RWPE2 (cell line): Measurements from ENCODE around the gene LIPE.

ENCODE experiments used
- ATAC-seq: fragments of 200-7000 bp; cut with Tn5 transposase; 3 replicates; pipeline ENCODE4 v1.9.1; 2021; ENCODE audit warnings: low read depth
- DNase-seq: peaks from one replicate; pipeline ENCODE4 v3.0.0-alpha.2; 2020; ENCODE audit warnings: low spot score
- H3K27ac ChIP-seq: fragments of 450-650 bp; 2 replicates; pipeline ENCODE4 v1.5.1; 2017; ENCODE audit warnings: mild to moderate bottlenecking; ENCODE audit not compliant: poor library complexity, severe bottlenecking
- H3K27me3 ChIP-seq: fragments of 250-450 bp; sonication (Bioruptor Pico); 2 replicates; pipeline ENCODE4 v1.5.1; 2021; ENCODE audit warnings: mild to moderate bottlenecking, moderate library complexity; ENCODE audit not compliant: insufficient read depth, poor library complexity, severe bottlenecking
- H3K36me3 ChIP-seq: fragments of 250-450 bp; sonication (Bioruptor Pico); 2 replicates; pipeline ENCODE4 v1.5.1; 2020; ENCODE audit warnings: low read depth, mild to moderate bottlenecking, moderate library complexity
- H3K4me1 ChIP-seq: fragments of 250-450 bp; sonication (Bioruptor Pico); 2 replicates; pipeline ENCODE4 v1.5.1; 2021; ENCODE audit warnings: mild to moderate bottlenecking, moderate library complexity; ENCODE audit not compliant: insufficient read depth, poor library complexity, severe bottlenecking
- H3K4me3 ChIP-seq: fragments of 250-450 bp; sonication (Bioruptor Pico); 2 replicates; pipeline ENCODE4 v1.5.1; 2021; ENCODE audit warnings: mild to moderate bottlenecking, moderate library complexity; ENCODE audit not compliant: severe bottlenecking
- H3K9me3 ChIP-seq: fragments of 250-450 bp; sonication (Bioruptor Pico); 2 replicates; pipeline ENCODE4 v1.5.1; 2021; ENCODE audit warnings: mild to moderate bottlenecking, moderate library complexity; ENCODE audit not compliant: severe bottlenecking
- CTCF ChIP-seq: fragments of 450-650 bp; IDR thresholded peaks from one replicate; pipeline ENCODE4 v1.5.1; 2017; ENCODE audit warnings: mild to moderate bottlenecking, moderate library complexity; ENCODE audit not compliant: poor library complexity, severe bottlenecking

LIPE gene

DNA sequence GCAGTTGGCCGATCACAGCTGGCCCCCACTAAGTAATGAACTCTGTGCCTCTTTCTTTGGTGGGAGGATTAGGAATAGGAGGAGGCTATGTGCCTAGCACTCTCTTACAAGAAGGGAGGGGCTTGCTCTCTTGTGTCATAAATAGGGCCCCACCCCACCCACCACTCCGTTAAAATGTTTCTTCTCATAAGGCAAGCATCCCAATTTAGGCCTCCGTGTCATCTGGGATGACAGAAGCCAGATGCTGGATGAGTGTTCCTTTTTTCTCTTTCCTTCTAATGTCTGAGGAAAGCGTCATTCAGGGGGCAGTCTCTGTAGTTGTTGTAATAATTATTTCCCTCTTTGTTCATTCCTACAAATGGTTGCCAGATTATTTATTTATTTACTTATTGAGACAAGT, at the start of gene LIPE:
TSS of gene LIPE (minus strand) at position 76 of the 400 bp plus-strand sequence. CDS start 239 bp downstream, outside the sequence.
- ATAC-seq (no peak), DNase-seq (no peak)
- TF ChIP-seq CTCF: no peak
- Histone ChIP-seq H3K36me3 (no peaks in the 10 kb centered on the region), H3K27me3 (no peaks in the 10 kb centered on the region), H3K9me3 (no peaks in the 10 kb centered on the region), H3K4me3 (no peak within 1 kb of the TSS), H3K27ac (no peak within 1 kb of the TSS), H3K4me1 (peaks cover 3% of the 10 kb centered on the region)

DNA sequence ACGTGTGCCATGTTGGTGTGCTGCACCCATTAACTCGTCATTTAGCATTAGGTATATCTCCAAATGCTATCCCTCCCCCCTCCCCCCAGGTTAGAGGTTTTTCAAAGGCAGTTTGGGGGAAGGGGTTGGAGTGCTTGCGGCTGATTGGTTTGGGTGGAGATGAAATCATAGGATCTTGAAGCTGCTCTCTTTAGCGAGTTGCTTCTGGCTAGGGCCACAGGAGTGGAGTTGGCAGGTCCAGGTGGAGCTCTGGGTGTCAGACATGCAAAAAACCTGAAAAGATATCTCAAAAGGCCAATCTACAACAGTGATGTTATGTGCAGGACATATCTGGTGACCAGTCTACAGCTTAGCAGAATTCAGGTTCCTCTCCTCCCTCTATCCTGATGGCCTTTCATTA, 48.2 kb upstream of the LIPE start:
- no peak for ATAC-seq
- Histone ChIP-seq H3K4me1 (peaks cover under 1% of the 10 kb centered on the region), H3K4me3 (no peak overlapping the region), H3K36me3 (no peaks in the 10 kb centered on the region), H3K9me3 (no peaks in the 10 kb centered on the region), H3K27ac (no peak overlapping the region), H3K27me3 (no peaks in the 10 kb centered on the region)
- no peak for TF ChIP-seq CTCF
- no peak for DNase-seq

- ATAC-seq: no peak
- H3K9me3 ChIP-seq: no peaks in the 10 kb centered on the region
- no peak overlapping the region for H3K4me3 ChIP-seq
- H3K27me3 ChIP-seq: no peaks in the 10 kb centered on the region
- no peak overlapping the region for H3K27ac ChIP-seq
- no peaks in the 10 kb centered on the region for H3K4me1 ChIP-seq
- no peak for TF ChIP-seq CTCF
- DNase-seq: no peak
- no peaks in the 10 kb centered on the region for H3K36me3 ChIP-seq
These were observed 47.6 kb upstream of the LIPE start for GRCh38 chr19:42474743-42475142.

DNA sequence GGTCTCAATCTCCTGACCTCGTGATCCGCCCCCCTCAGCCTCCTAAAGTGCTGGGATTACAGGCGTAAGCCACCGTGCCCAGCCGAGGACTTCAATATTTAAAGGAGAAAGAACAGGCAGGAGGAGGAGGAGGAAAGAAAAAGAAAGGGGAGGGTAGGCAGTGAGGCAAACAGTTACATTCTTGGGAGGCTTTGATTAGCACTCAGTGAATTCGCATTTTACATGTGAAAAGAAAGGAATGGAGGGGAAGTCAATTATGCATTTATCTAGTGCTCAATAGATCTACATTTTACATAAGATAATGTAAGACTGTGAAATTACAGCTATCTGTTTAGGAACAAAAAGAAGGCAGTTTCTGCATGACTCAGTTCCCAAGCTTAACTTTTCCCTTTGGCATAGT, 46.5 kb upstream of the LIPE start:
- DNase-seq (no peak), ATAC-seq (no peak)
- no peak overlapping the region for H3K4me3 ChIP-seq
- no peaks in the 10 kb centered on the region for H3K9me3 ChIP-seq
- H3K4me1 ChIP-seq: no peaks in the 10 kb centered on the region
- no peaks in the 10 kb centered on the region for H3K36me3 ChIP-seq
- H3K27me3 ChIP-seq: no peaks in the 10 kb centered on the region
- no peak overlapping the region for H3K27ac ChIP-seq
- no peak for TF ChIP-seq CTCF

GRCh38 chr19:42472402-42473147, 45.4 kb upstream of the LIPE start:
- no peak for TF ChIP-seq CTCF
- ATAC-seq (no peak), DNase-seq (no peak)
- H3K9me3 ChIP-seq: no peaks in the 10 kb centered on the region
- H3K4me1 ChIP-seq: no peaks in the 10 kb centered on the region
- no peaks in the 10 kb centered on the region for H3K36me3 ChIP-seq
- H3K27me3 ChIP-seq: no peaks in the 10 kb centered on the region
- no peak overlapping the region for H3K4me3 ChIP-seq
- H3K27ac ChIP-seq: no peak overlapping the region
